ENCODE measurements around the gene DTD1. TPM values are rescaled to one million over a fixed set of nuclear protein-coding genes. Genes with fewer than 3 reads are reported as not detected.

Gene DTD1
- total RNA-seq, 4 donors from 2014 or later = 27.3 to 54.0 (median 35.2) TPM

GRCh38 chr20:18654448-18654773 lies 66.6 kb downstream of the DTD1 start:
- TF ChIP-seq CTCF (IDR thresholded peaks at IDR 0.05) (no peak), POLR2A (IDR thresholded peaks at IDR 0.05) (no peak)
- no peak overlapping the region for H3K27ac ChIP-seq
- peaks cover 0 to 21% (median 0%) of the 10 kb centered on the region in 3 donors for H3K4me1 ChIP-seq
- H3K27me3 ChIP-seq = no peaks in the 10 kb centered on the region
- 80 to 90% methylated on average over 1 of the region's 1 CpG for WGBS, 2 donors
- no peaks in the 10 kb centered on the region for H3K36me3 ChIP-seq
- H3K4me3 ChIP-seq = no peak overlapping the region
- no peaks in the 10 kb centered on the region for H3K9me3 ChIP-seq
- intact Hi-C loops (cut with DNase I) = no loop called here
- no peak for DNase-seq

GRCh38 chr20:18657575-18657974 lies 69.7 kb downstream of the DTD1 start:
- Histone ChIP-seq H3K4me3 (no peak overlapping the region), H3K36me3 (no peaks in the 10 kb centered on the region), H3K27me3 (no peaks in the 10 kb centered on the region), H3K27ac (peak overlapping the region in 1 of 4 donors; percentile 17), H3K9me3 (no peaks in the 10 kb centered on the region), H3K4me1 (peaks cover 0 to 28% (median 0%) of the 10 kb centered on the region in 3 donors)
- intact Hi-C loops (cut with DNase I) = no loop called here
- WGBS, 2 donors = 62 to 71% methylated on average over 3 to 4 of the region's 4 CpGs
- TF ChIP-seq CTCF (IDR thresholded peaks at IDR 0.05) = no peak
- TF ChIP-seq POLR2A (IDR thresholded peaks at IDR 0.05) = no peak
- no peak for DNase-seq

- Histone ChIP-seq H3K9me3 (no peaks in the 10 kb centered on the region), H3K27ac (no peak overlapping the region), H3K4me1 (peaks cover 0 to 21% (median 0%) of the 10 kb centered on the region in 3 donors), H3K4me3 (no peak overlapping the region), H3K27me3 (no peaks in the 10 kb centered on the region), H3K36me3 (no peaks in the 10 kb centered on the region)
- 92 to 95% methylated on average over 6 of the region's 6 CpGs for WGBS, 2 donors
- TF ChIP-seq CTCF (IDR thresholded peaks at IDR 0.05) (no peak), POLR2A (IDR thresholded peaks at IDR 0.05) (no peak)
- intact Hi-C loops (cut with DNase I) = no loop called here
- DNase-seq = no peak
Observed at GRCh38 chr20:18662279-18663040, 74.6 kb downstream of the DTD1 start.

- Histone ChIP-seq H3K27me3 (no peaks in the 10 kb centered on the region), H3K36me3 (no peaks in the 10 kb centered on the region), H3K27ac (no peak overlapping the region), H3K4me3 (no peak overlapping the region), H3K4me1 (peaks cover 0 to 21% (median 0%) of the 10 kb centered on the region in 3 donors), H3K9me3 (no peaks in the 10 kb centered on the region)
- intact Hi-C loops (cut with DNase I) = no loop called here
- 77 to 86% methylated on average over 2 of the region's 2 CpGs for WGBS, 2 donors
- TF ChIP-seq POLR2A (IDR thresholded peaks at IDR 0.05) = no peak
- no peak for TF ChIP-seq CTCF (IDR thresholded peaks at IDR 0.05)
- no peak for DNase-seq
Observed at GRCh38 chr20:18663932-18664331, 76.1 kb downstream of the DTD1 start.

DNA sequence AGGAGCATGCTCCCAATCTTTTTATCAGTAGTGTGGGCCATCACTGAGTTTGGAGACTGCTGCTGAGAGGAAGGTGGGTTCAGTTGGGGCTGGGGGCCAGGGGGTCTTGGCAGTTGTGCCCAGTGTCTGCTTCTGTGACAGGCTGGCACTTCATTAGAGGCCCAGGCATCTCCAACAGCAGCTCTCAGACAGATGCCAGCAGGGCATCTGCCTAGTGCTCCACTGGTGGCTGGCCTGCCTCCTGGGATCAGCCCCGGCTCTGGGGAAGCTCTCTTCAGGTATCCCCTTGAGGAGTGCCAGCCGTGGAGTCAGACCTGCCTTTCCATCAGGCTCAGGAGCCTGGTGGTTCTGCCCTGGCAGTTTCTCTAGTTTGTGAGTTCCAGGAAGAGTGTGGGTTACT lies 77.3 kb downstream of the DTD1 start:
- H3K36me3 ChIP-seq = no peaks in the 10 kb centered on the region
- no peaks in the 10 kb centered on the region for H3K9me3 ChIP-seq
- H3K27ac ChIP-seq = no peak overlapping the region
- DNase-seq = no peak
- no peak overlapping the region for H3K4me3 ChIP-seq
- WGBS, 2 donors = 100% methylated on average over 1 of the region's 2 CpGs; no CpG with 5 or more reads in 1 of the 2 donors
- no peaks in the 10 kb centered on the region for H3K27me3 ChIP-seq
- peaks cover 0 to 21% (median 0%) of the 10 kb centered on the region in 3 donors for H3K4me1 ChIP-seq
- intact Hi-C loops (cut with DNase I) = no loop called here
- TF ChIP-seq POLR2A (IDR thresholded peaks at IDR 0.05) = no peak
- TF ChIP-seq CTCF (IDR thresholded peaks at IDR 0.05) = no peak

All from esophagus squamous epithelium (tissue), 5 donors.